ENCODE results near the gene CCDC61. TPM values are rescaled to one million over a fixed set of nuclear protein-coding genes. Genes with fewer than 3 reads are reported as not detected.

The CCDC61 gene
- total RNA-seq, 1 experiment from 2014 or later = 1.5 TPM

- DNase-seq (ENCODE audit: extremely low read depth, low read depth) = peak; percentile 64
Observed at GRCh38 chr19:46014941-46015686, 19.8 kb downstream of the CCDC61 start.

- no peak for DNase-seq (ENCODE audit: extremely low read depth, low read depth)
Observed at GRCh38 chr19:46015687-46016425, 20.6 kb downstream of the CCDC61 start.

GRCh38 chr19:46016426-46017094, 21.3 kb downstream of the CCDC61 start:
- peak; percentile 69 for DNase-seq (ENCODE audit: extremely low read depth, low read depth)

- no peak for DNase-seq (ENCODE audit: extremely low read depth, low read depth)
Observed at GRCh38 chr19:46017095-46017429, 21.8 kb downstream of the CCDC61 start.

- no peak for DNase-seq (ENCODE audit: extremely low read depth, low read depth)
Observed at GRCh38 chr19:46017874-46018675, 22.8 kb downstream of the CCDC61 start.

GRCh38 chr19:46018729-46019251, 23.5 kb downstream of the CCDC61 start:
- no peak for DNase-seq (ENCODE audit: extremely low read depth, low read depth)

- no peak for DNase-seq (ENCODE audit: extremely low read depth, low read depth)
Observed at GRCh38 chr19:46019270-46019669, 24.0 kb downstream of the CCDC61 start.

- no peak for DNase-seq (ENCODE audit: extremely low read depth, low read depth)
Observed at GRCh38 chr19:46020819-46021125, 25.5 kb downstream of the CCDC61 start.

- no peak for DNase-seq (ENCODE audit: extremely low read depth, low read depth)
Observed at GRCh38 chr19:46021531-46022041, 26.3 kb downstream of the CCDC61 start.

- no peak for DNase-seq (ENCODE audit: extremely low read depth, low read depth)
Observed at GRCh38 chr19:46022061-46022430, 26.8 kb downstream of the CCDC61 start.

- no peak for DNase-seq (ENCODE audit: extremely low read depth, low read depth)
Observed at GRCh38 chr19:46022431-46023310, 27.4 kb downstream of the CCDC61 start, which contains the start of gene PGLYRP1. Gene PGLYRP1 (minus strand): TSS chr19:46023053. CDS start chr19:46023021, 32 bp downstream.

- no peak for DNase-seq (ENCODE audit: extremely low read depth, low read depth)
Observed at GRCh38 chr19:46023311-46023779, 28.1 kb downstream of the CCDC61 start.

- DNase-seq (ENCODE audit: extremely low read depth, low read depth) = no peak
Observed at GRCh38 chr19:46025835-46026234, 30.6 kb downstream of the CCDC61 start.

GRCh38 chr19:46030812-46031550, 35.7 kb downstream of the CCDC61 start:
- no peak for DNase-seq (ENCODE audit: extremely low read depth, low read depth)

- DNase-seq (ENCODE audit: extremely low read depth, low read depth) = no peak
Observed at GRCh38 chr19:46031781-46032596, 36.7 kb downstream of the CCDC61 start.

- no peak for DNase-seq (ENCODE audit: extremely low read depth, low read depth)
Observed at GRCh38 chr19:46032597-46033025, 37.3 kb downstream of the CCDC61 start.

GRCh38 chr19:46033401-46033800, 38.1 kb downstream of the CCDC61 start:
- DNase-seq (ENCODE audit: extremely low read depth, low read depth) = no peak

GRCh38 chr19:46035546-46035945, 40.3 kb downstream of the CCDC61 start:
- DNase-seq (ENCODE audit: extremely low read depth, low read depth) = no peak
